Neural cell (in vitro differentiated cells): ENCODE data around the gene MYO9B. TPM values are rescaled to one million over a fixed set of nuclear protein-coding genes. Genes with fewer than 3 reads are reported as not detected.

Source experiments
- H2AFZ ChIP-seq: fragments of 200-600, 300-800 bp; sonication (generic), shearing (Covaris generic); 2 replicates; pipeline ENCODE4 v1.6.0; 2014; ENCODE audit warnings: low read depth, mild to moderate bottlenecking, antibody characterized with exemption, low read length, moderate library complexity
- H3F3A ChIP-seq: fragments of 200-600 bp; shearing (Covaris generic); 2 replicates; pipeline ENCODE4 v1.6.1; 2016; ENCODE audit warnings: mild to moderate bottlenecking, moderate library complexity, mixed read lengths, antibody characterized with exemption, low read length; ENCODE audit not compliant: insufficient read depth, poor library complexity, severe bottlenecking
- H3K27ac ChIP-seq: fragments of 200-600, 300-800 bp; sonication (generic), shearing (Covaris generic); 2 replicates; pipeline ENCODE4 v1.5.1; 2014; ENCODE audit warnings: mild to moderate bottlenecking, low read length, moderate library complexity
- H3K27me3 ChIP-seq: fragments of 300-800, 200-600 bp; sonication (generic), shearing (Covaris generic); 2 replicates; pipeline ENCODE4 v1.6.0; 2014; ENCODE audit warnings: mild to moderate bottlenecking, low read depth, low read length, moderate library complexity; ENCODE audit not compliant: insufficient read depth
- H3K36me3 ChIP-seq: fragments of 300-800, 200-600 bp; sonication (generic), shearing (Covaris generic); 2 replicates; pipeline ENCODE4 v1.5.1; 2014; ENCODE audit warnings: mild to moderate bottlenecking, antibody characterized with exemption, low read length, moderate library complexity; ENCODE audit not compliant: insufficient read depth
- H3K4me2 ChIP-seq: fragments of 300-800, 200-600 bp; sonication (generic), shearing (Covaris generic); 2 replicates; pipeline ENCODE4 v1.6.0; 2014; ENCODE audit warnings: mild to moderate bottlenecking, low read length
- H3K4me3 ChIP-seq: fragments of 300-800, 200-600 bp; sonication (generic), shearing (Covaris generic); 2 replicates; pipeline ENCODE4 v1.5.1; 2014; ENCODE audit warnings: mild to moderate bottlenecking, low read length, moderate library complexity
- H3K79me2 ChIP-seq: fragments of 200-600 bp; shearing (Covaris generic); replicated peaks from 2 replicates; pipeline ENCODE4 v1.6.0; 2014; ENCODE audit warnings: mild to moderate bottlenecking, low read length, moderate library complexity; ENCODE audit not compliant: insufficient read depth
- H3K9ac ChIP-seq: fragments of 300-800, 200-600 bp; sonication (generic), shearing (Covaris generic); 2 replicates; pipeline ENCODE4 v1.6.1; 2016; ENCODE audit warnings: mild to moderate bottlenecking, low read length, mixed read lengths
- H3K9me2 ChIP-seq: fragments of 200-600 bp; shearing (Covaris generic); 2 replicates; pipeline ENCODE4 v1.6.1; 2016; ENCODE audit warnings: mild to moderate bottlenecking, low read length, mixed read lengths; ENCODE audit not compliant: insufficient read depth
- H3K9me3 ChIP-seq: fragments of 200-600, 300-800 bp; sonication (generic), shearing (Covaris generic); 2 replicates; pipeline ENCODE4 v1.6.1; 2016; ENCODE audit warnings: mild to moderate bottlenecking, mixed run types, low read length, moderate library complexity, mixed read lengths
- H4K20me1 ChIP-seq: fragments of 200-600 bp; shearing (Covaris generic); 2 replicates; pipeline ENCODE4 v1.6.1; 2016; ENCODE audit warnings: mild to moderate bottlenecking, mixed run types; ENCODE audit not compliant: insufficient read depth
- EP300 ChIP-seq: fragments of 450-650 bp; conservative IDR thresholded peaks from 2 replicates; pipeline ENCODE4 v1.6.1; 2014; ENCODE audit warnings: antibody characterized with exemption, mild to moderate bottlenecking, moderate library complexity; ENCODE audit not compliant: poor library complexity, severe bottlenecking
- EZH2 ChIP-seq: fragments of 200-600, 300-800 bp; shearing (Covaris generic), sonication (generic); IDR thresholded peaks from 2 replicates; pipeline ENCODE4 v1.6.1; 2014; ENCODE audit warnings: antibody characterized with exemption, low read length, borderline replicate concordance, mild to moderate bottlenecking; ENCODE audit not compliant: insufficient read depth, poor library complexity, severe bottlenecking
- MXI1 ChIP-seq: fragments of 450-650 bp; conservative IDR thresholded peaks from 2 replicates; pipeline ENCODE4 v1.6.1; 2014; ENCODE audit warnings: antibody characterized with exemption, mild to moderate bottlenecking; ENCODE audit not compliant: poor library complexity, severe bottlenecking
- RAD21 ChIP-seq: fragments of 450-650 bp; conservative IDR thresholded peaks from 2 replicates; pipeline ENCODE4 v1.6.1; 2014; ENCODE audit warnings: antibody characterized with exemption, mild to moderate bottlenecking, moderate library complexity
- SMC3 ChIP-seq: fragments of 450-650 bp; conservative IDR thresholded peaks from 2 replicates; pipeline ENCODE4 v1.6.1; 2014; ENCODE audit warnings: antibody characterized with exemption, mild to moderate bottlenecking, moderate library complexity; ENCODE audit not compliant: poor library complexity
- TAF1 ChIP-seq: IDR thresholded peaks from 2 replicates; pipeline ENCODE4 v1.6.1; 2012; ENCODE audit warnings: low read depth
- polyA plus RNA-seq: library from polyadenylated mRNA; depleted of rRNA; stranded (reverse); fragments of >200 nt; gene quantifications from 2 replicates; pipeline ENCODE4 v1.2.3, GENCODE V29; 2014
- TF ChIP-seq, protein P1 (sequence below): IDR thresholded peaks from 2 replicates; pipeline ENCODE4 v1.6.1; 2012; ENCODE audit warnings: borderline replicate concordance
- TF ChIP-seq, protein P2 (sequence below): fragments of 450-650 bp; IDR thresholded peaks from 2 replicates; pipeline ENCODE4 v1.5.1; 2014; ENCODE audit warnings: antibody characterized with exemption, mild to moderate bottlenecking, moderate library complexity; ENCODE audit not compliant: poor library complexity, severe bottlenecking

The MYO9B gene
- polyA plus RNA-seq, 1 donor from 2014 or later: 27.2 TPM

DNA sequence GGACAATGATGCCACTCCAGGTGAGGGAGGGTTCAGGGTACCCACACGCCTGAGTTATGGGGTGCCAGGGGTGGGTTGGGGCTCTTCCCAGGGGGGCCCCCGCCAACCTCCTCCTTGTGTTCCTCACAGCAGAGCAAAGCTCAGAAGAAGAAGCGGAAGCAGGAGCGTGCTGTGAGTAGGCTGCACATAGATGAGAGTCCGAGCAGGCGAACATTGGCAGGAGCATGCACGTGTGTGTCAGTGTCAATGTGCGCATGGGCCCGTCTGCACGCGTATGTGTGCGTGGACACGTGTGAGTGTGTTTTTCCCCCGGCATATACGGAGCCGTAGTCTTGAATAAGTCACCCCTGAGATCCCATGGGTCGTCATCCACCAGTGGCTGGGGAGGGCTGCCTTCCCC lies 127.1 kb downstream of the MYO9B start:
- H3K4me3 ChIP-seq: no peak overlapping the region
- no peak overlapping the region for H2AFZ ChIP-seq
- no peak overlapping the region for H3K4me2 ChIP-seq
- TF ChIP-seq EP300: no peak
- no peak for TF ChIP-seq EZH2
- TF ChIP-seq MXI1: no peak
- TF ChIP-seq SMC3: no peak
- TF ChIP-seq, protein P1, sequence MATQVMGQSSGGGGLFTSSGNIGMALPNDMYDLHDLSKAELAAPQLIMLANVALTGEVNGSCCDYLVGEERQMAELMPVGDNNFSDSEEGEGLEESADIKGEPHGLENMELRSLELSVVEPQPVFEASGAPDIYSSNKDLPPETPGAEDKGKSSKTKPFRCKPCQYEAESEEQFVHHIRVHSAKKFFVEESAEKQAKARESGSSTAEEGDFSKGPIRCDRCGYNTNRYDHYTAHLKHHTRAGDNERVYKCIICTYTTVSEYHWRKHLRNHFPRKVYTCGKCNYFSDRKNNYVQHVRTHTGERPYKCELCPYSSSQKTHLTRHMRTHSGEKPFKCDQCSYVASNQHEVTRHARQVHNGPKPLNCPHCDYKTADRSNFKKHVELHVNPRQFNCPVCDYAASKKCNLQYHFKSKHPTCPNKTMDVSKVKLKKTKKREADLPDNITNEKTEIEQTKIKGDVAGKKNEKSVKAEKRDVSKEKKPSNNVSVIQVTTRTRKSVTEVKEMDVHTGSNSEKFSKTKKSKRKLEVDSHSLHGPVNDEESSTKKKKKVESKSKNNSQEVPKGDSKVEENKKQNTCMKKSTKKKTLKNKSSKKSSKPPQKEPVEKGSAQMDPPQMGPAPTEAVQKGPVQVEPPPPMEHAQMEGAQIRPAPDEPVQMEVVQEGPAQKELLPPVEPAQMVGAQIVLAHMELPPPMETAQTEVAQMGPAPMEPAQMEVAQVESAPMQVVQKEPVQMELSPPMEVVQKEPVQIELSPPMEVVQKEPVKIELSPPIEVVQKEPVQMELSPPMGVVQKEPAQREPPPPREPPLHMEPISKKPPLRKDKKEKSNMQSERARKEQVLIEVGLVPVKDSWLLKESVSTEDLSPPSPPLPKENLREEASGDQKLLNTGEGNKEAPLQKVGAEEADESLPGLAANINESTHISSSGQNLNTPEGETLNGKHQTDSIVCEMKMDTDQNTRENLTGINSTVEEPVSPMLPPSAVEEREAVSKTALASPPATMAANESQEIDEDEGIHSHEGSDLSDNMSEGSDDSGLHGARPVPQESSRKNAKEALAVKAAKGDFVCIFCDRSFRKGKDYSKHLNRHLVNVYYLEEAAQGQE: no peak
- no peaks in the 10 kb centered on the region for H3K9me2 ChIP-seq
- H3K9ac ChIP-seq: no peak overlapping the region
- no peaks in the 10 kb centered on the region for H3K9me3 ChIP-seq
- H4K20me1 ChIP-seq: no peaks in the 10 kb centered on the region
- H3K27ac ChIP-seq: no peak overlapping the region
- no peaks in the 10 kb centered on the region for H3K27me3 ChIP-seq
- no peaks in the 10 kb centered on the region for H3K36me3 ChIP-seq
- no peaks in the 10 kb centered on the region for H3K79me2 ChIP-seq
- no peaks in the 10 kb centered on the region for H3F3A ChIP-seq

DNA sequence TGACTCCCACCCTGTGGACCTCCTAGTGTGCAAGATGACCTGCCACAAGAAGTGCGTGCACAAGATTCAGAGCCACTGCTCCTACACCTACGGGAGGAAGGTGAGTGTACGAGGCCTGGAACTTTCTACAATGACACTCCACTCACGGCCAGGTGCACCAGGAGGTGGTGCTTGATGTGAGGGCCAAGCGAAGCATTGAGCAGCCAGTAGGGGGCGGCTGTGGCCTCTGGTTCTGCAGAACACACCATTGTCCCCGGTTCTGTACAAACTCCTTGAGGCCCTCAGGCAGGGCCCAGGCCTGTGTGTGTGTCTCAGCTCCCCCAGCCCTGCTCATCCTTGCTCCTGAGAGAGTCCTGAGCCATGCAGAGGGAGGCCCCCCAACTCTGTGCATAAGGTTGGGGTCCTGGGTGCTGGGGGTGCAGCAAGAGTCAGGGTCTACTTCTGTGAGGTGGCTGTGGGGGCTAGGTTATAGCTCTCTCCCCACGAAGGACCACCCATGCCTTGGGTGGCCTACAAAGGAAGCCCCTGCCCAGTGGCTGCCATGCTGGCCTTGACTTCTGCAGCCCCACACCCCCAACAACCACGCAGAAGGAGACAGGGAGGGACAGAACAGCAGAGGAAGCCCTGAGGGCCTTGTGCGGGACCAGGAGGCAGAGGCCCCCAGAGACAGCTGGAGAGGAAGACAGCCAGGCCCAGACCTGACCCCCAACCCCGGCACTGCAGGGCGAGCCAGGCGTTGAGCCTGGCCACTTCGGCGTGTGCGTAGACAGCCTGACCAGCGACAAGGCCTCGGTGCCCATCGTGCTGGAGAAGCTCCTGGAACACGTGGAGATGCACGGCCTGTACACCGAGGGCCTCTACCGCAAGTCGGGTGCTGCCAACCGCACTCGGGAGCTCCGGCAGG lies 129.9 kb downstream of the MYO9B start:
- TF ChIP-seq, protein P2, sequence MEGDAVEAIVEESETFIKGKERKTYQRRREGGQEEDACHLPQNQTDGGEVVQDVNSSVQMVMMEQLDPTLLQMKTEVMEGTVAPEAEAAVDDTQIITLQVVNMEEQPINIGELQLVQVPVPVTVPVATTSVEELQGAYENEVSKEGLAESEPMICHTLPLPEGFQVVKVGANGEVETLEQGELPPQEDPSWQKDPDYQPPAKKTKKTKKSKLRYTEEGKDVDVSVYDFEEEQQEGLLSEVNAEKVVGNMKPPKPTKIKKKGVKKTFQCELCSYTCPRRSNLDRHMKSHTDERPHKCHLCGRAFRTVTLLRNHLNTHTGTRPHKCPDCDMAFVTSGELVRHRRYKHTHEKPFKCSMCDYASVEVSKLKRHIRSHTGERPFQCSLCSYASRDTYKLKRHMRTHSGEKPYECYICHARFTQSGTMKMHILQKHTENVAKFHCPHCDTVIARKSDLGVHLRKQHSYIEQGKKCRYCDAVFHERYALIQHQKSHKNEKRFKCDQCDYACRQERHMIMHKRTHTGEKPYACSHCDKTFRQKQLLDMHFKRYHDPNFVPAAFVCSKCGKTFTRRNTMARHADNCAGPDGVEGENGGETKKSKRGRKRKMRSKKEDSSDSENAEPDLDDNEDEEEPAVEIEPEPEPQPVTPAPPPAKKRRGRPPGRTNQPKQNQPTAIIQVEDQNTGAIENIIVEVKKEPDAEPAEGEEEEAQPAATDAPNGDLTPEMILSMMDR: peak; percentile 56
- TF ChIP-seq, protein P1: no peak
- TF ChIP-seq TAF1 (no peak), RAD21 (peak; percentile 55), SMC3 (peak; percentile 65)
- H3K27ac ChIP-seq: no peak overlapping the region
- H3K36me3 ChIP-seq: no peaks in the 10 kb centered on the region

More for the DNA sequence above, 129.9 kb downstream of the MYO9B start:
- H3F3A ChIP-seq: no peaks in the 10 kb centered on the region
- no peak overlapping the region for H3K4me3 ChIP-seq
- H3K9me2 ChIP-seq: no peaks in the 10 kb centered on the region
- no peaks in the 10 kb centered on the region for H4K20me1 ChIP-seq
- no peaks in the 10 kb centered on the region for H3K79me2 ChIP-seq
- no peak overlapping the region for H3K9ac ChIP-seq
- H3K9me3 ChIP-seq: no peaks in the 10 kb centered on the region
- no peaks in the 10 kb centered on the region for H3K27me3 ChIP-seq
- no peak overlapping the region for H2AFZ ChIP-seq
- H3K4me2 ChIP-seq: no peak overlapping the region
